Psoas muscle (tissue), 8 donors: Measurements from ENCODE around the gene RBKS. TPM values are rescaled to one million over a fixed set of nuclear protein-coding genes. Genes with fewer than 3 reads are reported as not detected.

Experiments used
- ATAC-seq, 4 donors: fragments of 200-7000 bp; cut with Tn5 transposase; one replicate each; pipeline ENCODE4 v1.9.1; 2020; ENCODE audit warnings: moderate library complexity in 3 of 4, mild to moderate bottlenecking in 2 of 4
- DNase-seq, 2 donors: peaks; one replicate each; pipeline ENCODE4 v3.0.0-alpha.2; 2020
- H3K27ac ChIP-seq: fragments of 200-600 bp; one replicate; pipeline ENCODE4 v1.8.0; 2022
- H3K27me3 ChIP-seq, 3 donors: fragments of 200-600 bp in 1 of 3; one replicate each; pipeline versions ENCODE4 v1.6.1 to v1.8.0; 2013 to 2022; ENCODE audit warnings: low read length in 2 of 3, mild to moderate bottlenecking in 2 of 3, moderate library complexity in 1 of 3; ENCODE audit not compliant: insufficient read depth in 3 of 3
- H3K36me3 ChIP-seq, 2 donors: fragments of 200-600 bp in 1 of 2; one replicate each; pipeline versions ENCODE4 v1.6.1 to v1.8.0; 2013 to 2022; ENCODE audit warnings: low read depth in 1 of 2, mild to moderate bottlenecking in 1 of 2, moderate library complexity in 1 of 2; ENCODE audit not compliant: insufficient read depth in 1 of 2
- H3K4me1 ChIP-seq: fragments of 200-600 bp; one replicate; pipeline ENCODE4 v1.8.0; 2022
- H3K4me3 ChIP-seq: fragments of 200-600 bp; one replicate; pipeline ENCODE4 v1.8.0; 2022; ENCODE audit warnings: mild to moderate bottlenecking
- H3K9me3 ChIP-seq: fragments of 200-600 bp; one replicate; pipeline ENCODE4 v1.8.0; 2022
- CTCF ChIP-seq: fragments of 200-600 bp; IDR thresholded peaks from one replicate; pipeline ENCODE4 v1.8.0; 2022; ENCODE audit warnings: antibody characterized with exemption
- WGBS, 3 donors: extraction: QIAGEN DNeasy Blood & Tissue Kit; methylation state at CpG; one replicate each; pipeline versions ENCODE4 v1.1.6 to v1.1.7; 2013; 5-methylcytosine and 5-hydroxymethylcytosine counted together
- intact Hi-C, 2 donors: fragments of 100-400 bp; cut with DNase I; formaldehyde crosslinking; loops; one replicate each; pipeline versions ENCODE4 v1.11.0 to v1.14.2; 2022
- polyA plus RNA-seq, 3 donors: library from polyadenylated mRNA; stranded (reverse); fragments of 200-250 nt; gene quantifications; one replicate each; pipeline ENCODE4 v1.2.3, GENCODE V29; 2013
- total RNA-seq, 4 donors: library from RNA; stranded (reverse); fragmentation: NEBNext Ultra II Directional in 2 of 4; extraction: Animal tissue kit (Norgen Biotek cat#: 25700) in 2 of 4; gene quantifications; one replicate each; pipeline versions ENCODE4 v1.2.1 to v1.2.4, GENCODE V29; 2021 to 2023
- donor health status: healthy with polysubstance abuse.
- donor health status: DM: no; HTN: no; CAD: no; lungs with moderate emphysema.
- donor health status: Bipolar disorder and iron deficiency.
- donor health status: healthy.
- donor health status: DM: yes; HTN: yes; CAD: no.
- donor health status: DM: no; HTN: no; CAD: no.
- donor health status: DM: no; HTN: no; CAD: no.
- donor health status: DM: yes; HTN: yes; CAD: no.

Gene RBKS
- total and polyA plus RNA-seq, 7 donors = 3.5 to 7.3 (median 4.1) TPM

- no peak for TF ChIP-seq CTCF
- 89 to 92% (median 91%) methylated on average over 10 of the region's 10 CpGs for WGBS, 3 donors
- ATAC-seq (peak; percentile 40 to 74 (median 58)), DNase-seq (no peak)
- H3K9me3 ChIP-seq = no peaks in the 10 kb centered on the region
- H3K4me3 ChIP-seq = no peak overlapping the region
- intact Hi-C loops = no loop called here
- no peaks in the 10 kb centered on the region for H3K27me3 ChIP-seq
- peaks cover 58% of the 10 kb centered on the region for H3K4me1 ChIP-seq
- H3K27ac ChIP-seq = peak overlapping the region; percentile 74
- peaks cover 0 to 4% of the 10 kb centered on the region in 2 donors for H3K36me3 ChIP-seq
These were observed 13.6 kb upstream of the RBKS start for GRCh38 chr2:27903649-27904404.

GRCh38 chr2:27903018-27903417 is 12.8 kb upstream of the RBKS start:
- H3K4me1 ChIP-seq = peaks cover 58% of the 10 kb centered on the region
- H3K27ac ChIP-seq = peak overlapping the region; percentile 74
- no peak for DNase-seq
- no peak for TF ChIP-seq CTCF
- no peak overlapping the region for H3K4me3 ChIP-seq
- H3K27me3 ChIP-seq = no peaks in the 10 kb centered on the region
- 78 to 88% (median 83%) methylated on average over 2 of the region's 2 CpGs for WGBS, 3 donors
- intact Hi-C loops = no loop called here
- no peak for ATAC-seq
- H3K9me3 ChIP-seq = no peaks in the 10 kb centered on the region
- peaks cover 0 to 9% of the 10 kb centered on the region in 2 donors for H3K36me3 ChIP-seq

GRCh38 chr2:27902098-27902497 is 11.9 kb upstream of the RBKS start:
- WGBS, 3 donors = 93 to 98% (median 98%) methylated on average over 1 of the region's 1 CpG
- Histone ChIP-seq H3K36me3 (peaks cover 0 to 10% of the 10 kb centered on the region in 2 donors), H3K4me3 (no peak overlapping the region), H3K4me1 (peaks cover 54% of the 10 kb centered on the region), H3K9me3 (no peaks in the 10 kb centered on the region), H3K27me3 (no peaks in the 10 kb centered on the region), H3K27ac (peak overlapping the region; percentile 74)
- intact Hi-C loops = no loop called here
- DNase-seq (no peak), ATAC-seq (no peak)
- no peak for TF ChIP-seq CTCF

GRCh38 chr2:27901234-27901633 is 11.0 kb upstream of the RBKS start:
- peaks cover 45% of the 10 kb centered on the region for H3K4me1 ChIP-seq
- WGBS, 3 donors = 24 to 47% (median 31%) methylated on average over 1 of the region's 1 CpG
- intact Hi-C loops = no loop called here
- no peak for TF ChIP-seq CTCF
- peak overlapping the region; percentile 74 for H3K27ac ChIP-seq
- no peaks in the 10 kb centered on the region for H3K9me3 ChIP-seq
- peaks cover 0 to 17% of the 10 kb centered on the region in 2 donors for H3K36me3 ChIP-seq
- ATAC-seq (peak; percentile 96 to 98 (median 97)), DNase-seq (peak; percentile 38 to 68)
- H3K4me3 ChIP-seq = no peak overlapping the region
- H3K27me3 ChIP-seq = no peaks in the 10 kb centered on the region
